Lower leg skin (tissue), 4 donors: ENCODE measurements around the gene JMJD1C. TPM values are rescaled to one million over a fixed set of nuclear protein-coding genes. Genes with fewer than 3 reads are reported as not detected.

ENCODE experiments used
- DNase-seq, 2 donors: peaks; one replicate each; pipeline ENCODE4 v3.0.0-alpha.2; 2019; ENCODE audit warnings: low spot score in 2 of 2
- H3K4me3 ChIP-seq: fragments of 200-600 bp; sonication (generic); 2 replicates; pipeline ENCODE4 v1.5.1; 2017; ENCODE audit warnings: mild to moderate bottlenecking, low read depth; ENCODE audit not compliant: poor library complexity, severe bottlenecking
- POLR2A ChIP-seq, 2 donors: fragments of 450-650 bp; IDR thresholded peaks; one replicate each; pipeline ENCODE4 v1.6.1; 2016 to 2017; ENCODE audit warnings: antibody characterized with exemption in 2 of 2, mild to moderate bottlenecking in 1 of 2, moderate library complexity in 1 of 2
- WGBS, 2 donors: methylation state at CpG; one replicate each; pipeline ENCODE4 v1.1.5; 2018; 5-methylcytosine and 5-hydroxymethylcytosine counted together
- intact Hi-C: fragments of 100-400 bp; cut with DNase I; formaldehyde crosslinking; loops from one replicate; pipeline ENCODE4 v1.15.0; 2023; ENCODE audit warnings: low total_unique reads
- total RNA-seq, 4 donors: library from RNA; depleted of rRNA; stranded (reverse); fragments of >200 nt; gene quantifications; one replicate each; pipeline ENCODE4 v1.1.0, GENCODE V29; 2016
- TF ChIP-seq, protein P1 (sequence below), 3 donors: fragments of 450-650 bp; IDR thresholded peaks; one replicate each; pipeline ENCODE4 v1.5.1; 2016; ENCODE audit warnings: antibody characterized with exemption in 3 of 3, mild to moderate bottlenecking in 3 of 3, moderate library complexity in 2 of 3

Gene JMJD1C
- total RNA-seq, 4 donors from 2014 or later: 82.0 to 92.5 (median 84.9) TPM

DNA sequence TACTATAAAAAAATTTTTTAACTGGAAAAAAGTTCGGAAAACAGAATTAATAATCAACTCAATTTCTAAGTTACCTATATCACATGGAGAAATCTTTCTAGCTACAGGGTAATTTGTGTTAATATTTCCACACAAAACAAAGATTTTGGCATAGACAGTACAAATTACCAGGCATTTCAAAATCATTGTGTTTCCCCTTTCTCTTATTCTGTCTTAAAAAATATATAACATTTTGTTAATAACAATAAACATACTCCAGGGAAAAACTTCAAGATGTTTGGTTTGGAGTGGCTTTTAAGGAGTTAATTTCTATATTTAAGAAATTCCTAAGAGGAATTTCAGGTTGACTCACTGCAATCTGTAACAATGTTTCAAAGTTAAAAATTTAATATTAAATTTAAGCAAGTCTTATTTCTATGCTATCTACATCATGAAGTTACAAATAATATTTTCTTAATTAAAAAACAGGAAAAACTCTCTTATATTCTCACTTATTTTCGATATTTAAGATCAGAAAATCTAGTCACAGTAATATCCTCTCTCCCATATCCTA, 200.0 kb downstream of the JMJD1C start:
- H3K4me3 ChIP-seq: no peak overlapping the region
- DNase-seq: no peak
- 6 to 8% methylated on average over 2 of the region's 2 CpGs for WGBS, 2 donors
- TF ChIP-seq POLR2A (IDR thresholded peaks at IDR 0.05): no peak
- TF ChIP-seq, protein P1, sequence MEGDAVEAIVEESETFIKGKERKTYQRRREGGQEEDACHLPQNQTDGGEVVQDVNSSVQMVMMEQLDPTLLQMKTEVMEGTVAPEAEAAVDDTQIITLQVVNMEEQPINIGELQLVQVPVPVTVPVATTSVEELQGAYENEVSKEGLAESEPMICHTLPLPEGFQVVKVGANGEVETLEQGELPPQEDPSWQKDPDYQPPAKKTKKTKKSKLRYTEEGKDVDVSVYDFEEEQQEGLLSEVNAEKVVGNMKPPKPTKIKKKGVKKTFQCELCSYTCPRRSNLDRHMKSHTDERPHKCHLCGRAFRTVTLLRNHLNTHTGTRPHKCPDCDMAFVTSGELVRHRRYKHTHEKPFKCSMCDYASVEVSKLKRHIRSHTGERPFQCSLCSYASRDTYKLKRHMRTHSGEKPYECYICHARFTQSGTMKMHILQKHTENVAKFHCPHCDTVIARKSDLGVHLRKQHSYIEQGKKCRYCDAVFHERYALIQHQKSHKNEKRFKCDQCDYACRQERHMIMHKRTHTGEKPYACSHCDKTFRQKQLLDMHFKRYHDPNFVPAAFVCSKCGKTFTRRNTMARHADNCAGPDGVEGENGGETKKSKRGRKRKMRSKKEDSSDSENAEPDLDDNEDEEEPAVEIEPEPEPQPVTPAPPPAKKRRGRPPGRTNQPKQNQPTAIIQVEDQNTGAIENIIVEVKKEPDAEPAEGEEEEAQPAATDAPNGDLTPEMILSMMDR (IDR thresholded peaks at IDR 0.05): no peak
- intact Hi-C loops: no loop called here

DNA sequence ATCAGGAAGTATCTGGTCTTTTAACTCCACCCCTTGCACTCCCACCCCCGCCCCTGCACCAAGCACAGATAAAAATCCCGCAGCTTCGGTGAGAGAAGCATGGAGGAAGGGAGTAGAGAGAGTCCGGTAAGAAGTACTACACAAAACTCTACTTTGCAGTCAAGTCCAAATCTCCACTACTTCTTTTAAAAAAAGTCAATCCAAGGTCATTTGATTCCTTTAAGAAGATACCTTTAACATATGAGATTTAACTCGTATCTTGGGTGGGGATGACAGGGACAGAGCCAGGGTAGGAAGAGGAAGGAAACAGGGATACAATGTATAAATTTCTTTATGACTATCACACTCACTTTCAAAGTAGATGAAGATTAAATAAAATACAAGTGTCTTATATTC, 200.6 kb downstream of the JMJD1C start:
- no peak overlapping the region for H3K4me3 ChIP-seq
- 1% methylated on average over 5 of the region's 5 CpGs for WGBS, 2 donors
- TF ChIP-seq POLR2A (IDR thresholded peaks at IDR 0.05): peak in 1 of 2 donors; percentile 14
- TF ChIP-seq, protein P1 (IDR thresholded peaks at IDR 0.05): no peak
- intact Hi-C loops: no loop called here
- DNase-seq: no peak

DNA sequence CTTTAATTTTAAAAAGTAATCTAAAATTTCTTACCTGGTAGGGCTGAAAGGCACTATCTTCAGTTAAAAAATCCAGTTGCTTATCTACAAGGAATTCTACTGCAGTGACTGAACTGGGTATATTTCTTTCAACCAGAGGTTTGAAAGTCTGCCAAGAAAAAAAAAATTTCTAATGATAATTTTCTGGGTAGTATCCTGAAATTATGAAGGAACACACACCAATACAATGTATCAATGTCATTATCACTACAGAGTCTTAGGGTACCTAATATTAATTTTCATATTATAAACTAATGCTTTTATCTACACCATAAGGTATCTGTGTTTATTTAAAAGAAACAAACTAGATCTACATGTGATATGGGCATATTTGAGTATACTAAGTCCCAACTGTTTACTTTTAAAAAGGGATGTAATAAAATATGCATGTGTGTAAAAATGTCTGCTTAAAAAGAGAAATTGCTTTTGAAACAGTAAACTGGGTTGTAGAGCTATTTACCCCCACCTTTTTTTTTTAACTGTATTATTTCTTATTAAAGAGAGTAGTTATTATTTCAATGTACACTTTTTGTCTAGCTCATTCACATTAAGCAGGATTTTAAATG, 201.1 kb downstream of the JMJD1C start:
- no peak overlapping the region for H3K4me3 ChIP-seq
- no peak for DNase-seq
- intact Hi-C loops: no loop called here
- TF ChIP-seq, protein P1 (IDR thresholded peaks at IDR 0.05): no peak
- TF ChIP-seq POLR2A (IDR thresholded peaks at IDR 0.05): no peak

DNA sequence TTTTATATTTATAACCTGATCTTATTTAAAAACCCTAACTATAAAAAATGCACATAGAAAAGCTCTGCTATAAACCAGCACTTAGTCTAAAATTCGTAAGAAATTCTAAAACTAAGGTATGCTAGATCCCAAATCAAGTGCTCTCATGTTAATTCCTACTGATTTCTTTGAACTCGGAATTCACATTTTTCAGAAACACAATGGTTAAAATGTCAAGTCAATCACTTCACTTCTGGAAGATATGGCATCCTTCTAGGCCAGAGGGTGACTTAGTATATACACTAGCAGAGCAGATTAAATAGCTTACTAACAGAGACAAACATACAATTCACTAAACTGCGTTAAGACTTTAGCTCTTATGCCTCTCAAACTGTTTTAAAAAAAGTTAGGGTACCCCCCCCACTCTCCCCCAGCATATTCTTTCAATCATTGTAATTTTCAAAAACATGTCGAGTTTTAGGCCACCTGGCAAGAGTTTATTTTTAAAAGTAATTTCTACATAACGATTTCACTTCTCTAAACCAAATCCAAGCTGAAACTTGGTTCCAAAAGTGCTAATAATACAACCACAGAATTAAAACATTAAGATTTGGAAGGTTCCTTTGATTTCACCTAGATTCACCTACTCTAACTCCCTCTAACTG, 203.2 kb downstream of the JMJD1C start:
- intact Hi-C loops: no loop called here
- no peak for TF ChIP-seq POLR2A (IDR thresholded peaks at IDR 0.05)
- TF ChIP-seq, protein P1 (IDR thresholded peaks at IDR 0.05): no peak
- H3K4me3 ChIP-seq: no peak overlapping the region
- no peak for DNase-seq
- 64 to 68% methylated on average over 5 of the region's 5 CpGs for WGBS, 2 donors

- no peak for TF ChIP-seq POLR2A (IDR thresholded peaks at IDR 0.05)
- 83 to 86% methylated on average over 3 of the region's 3 CpGs for WGBS, 2 donors
- H3K4me3 ChIP-seq: no peak overlapping the region
Observed at GRCh38 chr10:63261496-63261895, 204.3 kb downstream of the JMJD1C start.

GRCh38 chr10:63260860-63261251, 204.9 kb downstream of the JMJD1C start:
- H3K4me3 ChIP-seq: no peak overlapping the region
- 70 to 79% methylated on average over 3 of the region's 3 CpGs for WGBS, 2 donors
- no peak for DNase-seq
- intact Hi-C loops: no loop called here
- no peak for TF ChIP-seq POLR2A (IDR thresholded peaks at IDR 0.05)

More at GRCh38 chr10:63261496-63261895, 204.3 kb downstream of the JMJD1C start:
- DNase-seq: no peak
- intact Hi-C loops: no loop called here
